ENCODE results near the gene PAX5. TPM values are rescaled to one million over a fixed set of nuclear protein-coding genes. Genes with fewer than 3 reads are reported as not detected.
A peak's percentile ranks its signal among the peaks of the same experiment; 100 is the strongest.

The PAX5 gene
- total RNA-seq, 1 donor from 2014 or later = 0.62 TPM

DNA sequence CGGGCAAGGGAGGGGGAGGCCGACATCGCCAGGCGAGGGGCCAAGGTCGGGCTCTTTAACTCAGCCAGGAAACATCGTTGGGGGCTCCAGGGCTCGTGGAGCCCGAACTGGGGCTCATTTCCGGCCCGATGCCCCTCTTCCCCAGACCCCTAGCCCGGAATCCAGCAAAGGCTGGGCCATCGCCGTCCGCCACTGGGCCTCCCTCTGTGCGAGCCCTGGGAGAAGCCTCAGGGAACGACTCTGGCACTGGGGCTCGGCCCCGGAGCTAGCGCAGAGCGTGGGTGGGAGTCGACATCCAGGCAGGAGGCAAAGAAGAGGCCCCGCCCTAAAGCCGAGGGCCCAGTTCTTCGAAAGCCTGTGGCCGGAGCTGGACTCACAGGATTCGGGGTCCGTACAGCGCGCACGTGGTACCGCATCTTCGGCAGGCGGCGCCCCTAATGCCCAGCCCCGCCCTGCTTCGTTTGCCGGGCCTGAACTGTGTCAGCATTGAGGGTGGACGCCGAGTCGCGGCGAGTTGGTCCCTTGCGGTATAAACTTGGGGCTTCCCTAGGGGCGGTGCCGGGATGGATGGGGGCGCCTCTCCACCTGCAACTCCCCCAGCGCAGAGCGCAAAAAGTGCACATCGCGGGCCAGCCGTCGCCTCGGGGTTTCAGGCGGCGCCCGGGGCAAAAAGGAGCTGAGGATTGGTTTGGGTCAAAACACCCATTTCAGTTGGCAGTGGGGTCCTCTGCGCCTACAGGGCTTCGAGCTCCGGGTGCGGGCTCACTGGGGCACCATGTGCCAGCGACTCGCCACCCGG is 3.6 kb upstream of the PAX5 start:
- no peak for DNase-seq

DNA sequence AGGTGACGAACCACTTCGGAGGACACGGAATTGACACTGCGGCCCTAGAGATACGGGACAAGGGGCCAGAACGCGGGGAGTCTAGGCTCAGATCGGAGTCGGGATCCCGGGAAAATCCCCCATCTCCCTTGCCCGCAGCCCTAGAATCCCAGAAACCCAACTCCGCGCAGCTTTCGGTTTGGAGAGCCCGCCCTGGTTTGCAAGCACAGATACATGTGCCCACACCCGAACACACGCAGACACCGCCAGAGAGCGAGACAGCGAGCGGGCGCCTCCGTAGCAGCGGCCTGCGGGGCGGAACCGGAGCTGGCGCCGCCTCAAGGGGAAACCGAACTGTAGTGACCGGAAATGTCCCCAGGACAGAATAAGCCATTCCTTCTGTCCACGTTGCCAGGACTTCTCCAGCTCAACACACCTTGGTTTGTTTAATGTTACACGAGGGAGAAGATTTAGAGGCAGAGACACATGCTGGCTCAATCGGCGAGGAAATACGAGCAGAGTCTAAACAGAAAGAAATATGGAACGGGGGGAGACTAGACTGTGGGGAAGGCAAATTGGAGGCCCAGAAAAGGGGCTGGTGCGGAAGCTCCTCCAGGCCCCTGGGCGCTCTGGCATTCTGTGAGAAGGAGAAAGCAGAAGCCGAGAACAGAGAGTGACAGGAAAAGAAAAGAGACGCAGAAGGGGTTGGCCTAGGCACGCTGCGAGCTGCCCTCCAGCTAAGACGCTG is 2.9 kb upstream of the PAX5 start:
- peak; percentile 54 for DNase-seq

DNA sequence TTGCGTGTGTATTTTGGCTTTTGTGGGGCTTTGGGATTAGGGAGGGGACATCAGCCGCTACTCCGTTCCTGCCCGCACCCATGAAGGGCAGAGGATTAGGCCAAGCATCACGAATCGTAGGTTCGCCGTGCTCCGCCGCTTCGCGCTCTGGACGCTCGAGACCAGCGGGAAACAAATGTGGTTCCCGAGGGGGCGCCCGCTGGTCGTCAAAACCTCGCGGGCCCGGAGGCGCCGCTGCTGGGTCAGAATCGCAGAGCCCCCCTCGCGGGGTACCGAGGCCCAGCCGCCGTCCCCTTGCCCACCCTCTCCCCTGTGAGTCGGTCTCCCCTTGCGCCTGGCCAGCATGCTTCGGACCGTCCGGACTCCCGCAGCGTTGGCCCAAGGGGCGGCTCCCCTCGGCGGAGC is 2.3 kb upstream of the PAX5 start:
- no peak for DNase-seq

DNA sequence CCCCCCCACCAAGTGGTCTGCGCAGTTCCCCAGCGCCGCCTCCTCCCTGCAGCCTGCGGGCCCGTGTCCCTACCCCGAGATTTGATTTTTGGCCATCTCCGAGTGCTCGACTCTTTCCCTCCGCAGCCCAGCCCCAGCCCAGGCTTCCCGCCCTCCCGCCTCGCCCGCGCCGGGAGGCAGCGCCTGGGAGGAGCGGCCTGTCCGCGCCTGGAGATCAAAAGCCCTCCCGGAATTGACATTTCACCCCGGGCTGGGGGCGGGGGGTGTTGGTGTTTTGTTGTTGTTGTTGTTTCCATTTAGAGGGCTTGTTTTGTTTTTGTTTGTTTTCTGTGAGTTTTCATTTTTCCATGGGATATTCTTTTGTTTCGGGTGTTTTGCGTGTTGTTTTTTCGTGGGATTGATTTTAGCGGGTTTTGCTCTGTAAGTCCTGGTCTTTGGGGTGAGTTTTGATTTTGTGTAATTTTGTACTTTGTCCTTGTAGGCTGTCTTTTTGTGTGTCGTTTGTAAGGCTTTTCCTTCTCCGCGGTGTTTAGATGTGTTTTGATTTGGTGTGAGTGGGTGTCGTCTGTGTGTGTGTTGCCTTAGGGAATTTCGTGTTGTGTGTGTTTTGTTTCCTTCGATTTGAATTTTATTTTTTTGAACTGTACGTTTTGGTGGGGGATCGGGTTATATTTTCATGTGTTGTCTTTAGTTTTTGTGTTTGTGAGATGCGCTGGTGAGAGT is 1.7 kb upstream of the PAX5 start:
- peak; percentile 49 for DNase-seq

DNA sequence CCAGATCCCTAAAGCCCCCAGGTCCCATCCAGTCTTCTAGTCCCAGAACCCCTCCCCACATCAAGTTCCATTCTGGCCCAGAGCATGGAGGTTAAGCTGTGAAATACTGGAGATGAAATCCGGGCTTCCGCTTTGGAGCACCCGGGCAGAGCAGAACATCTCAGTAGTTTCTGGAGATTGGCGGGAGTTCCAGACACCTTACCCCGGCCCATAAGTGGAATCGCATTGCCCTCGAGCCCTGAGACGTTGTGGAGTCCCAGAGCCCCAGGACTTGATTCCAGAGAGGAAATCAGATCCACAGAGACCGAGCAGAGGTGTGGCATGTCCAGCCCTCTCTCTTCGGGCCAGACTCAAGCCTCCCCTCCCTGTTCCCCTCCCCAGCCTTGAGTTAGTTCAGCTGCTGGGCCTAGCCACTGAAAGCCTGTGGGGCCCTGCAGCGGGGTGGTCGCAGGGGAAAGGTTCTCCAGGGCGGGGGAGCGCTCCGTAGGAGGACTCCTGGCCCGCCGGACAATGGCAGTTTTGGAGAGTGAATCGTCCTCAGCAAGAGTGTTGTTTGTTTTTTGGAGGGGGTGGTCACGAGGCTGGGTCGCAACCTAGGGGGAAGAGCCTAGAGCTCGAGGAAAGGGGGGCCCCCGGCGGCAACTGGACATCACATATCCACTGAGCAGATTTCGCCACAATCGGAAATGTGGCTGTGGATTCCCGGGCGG is 1.0 kb upstream of the PAX5 start:
- no peak for DNase-seq

DNA sequence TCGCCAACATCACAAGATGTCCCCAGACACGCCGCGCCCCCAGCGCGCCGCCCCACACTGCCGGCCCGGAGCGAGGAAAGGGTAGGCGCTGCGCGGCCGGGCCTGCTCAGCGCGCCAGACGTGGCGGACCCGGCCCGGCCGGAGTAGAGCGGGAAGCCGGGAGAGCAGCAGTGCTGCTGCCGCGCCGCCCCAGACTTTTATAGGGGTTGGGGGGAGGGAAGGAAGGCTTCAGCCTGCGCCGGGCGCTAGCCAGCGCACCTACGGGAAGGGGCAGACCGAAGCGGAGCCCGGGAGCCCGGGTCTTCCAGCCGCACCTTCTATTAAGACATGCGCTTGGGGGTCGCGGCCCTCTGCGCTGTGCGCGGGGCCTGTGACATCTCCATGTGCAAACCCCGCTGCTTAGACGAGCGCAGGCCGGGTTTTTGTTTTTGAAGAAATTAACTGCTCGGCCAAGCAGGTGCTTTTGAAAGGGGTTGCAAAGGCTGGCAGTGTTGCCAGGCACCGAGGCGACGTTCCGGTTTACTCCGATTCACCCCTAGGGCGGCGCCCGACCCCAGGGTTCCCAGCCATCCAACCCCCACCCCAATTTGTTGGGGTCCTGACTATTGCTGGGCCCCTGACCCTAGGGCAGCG is 353 bp upstream of the PAX5 start:
- peak; percentile 28 for DNase-seq

DNA sequence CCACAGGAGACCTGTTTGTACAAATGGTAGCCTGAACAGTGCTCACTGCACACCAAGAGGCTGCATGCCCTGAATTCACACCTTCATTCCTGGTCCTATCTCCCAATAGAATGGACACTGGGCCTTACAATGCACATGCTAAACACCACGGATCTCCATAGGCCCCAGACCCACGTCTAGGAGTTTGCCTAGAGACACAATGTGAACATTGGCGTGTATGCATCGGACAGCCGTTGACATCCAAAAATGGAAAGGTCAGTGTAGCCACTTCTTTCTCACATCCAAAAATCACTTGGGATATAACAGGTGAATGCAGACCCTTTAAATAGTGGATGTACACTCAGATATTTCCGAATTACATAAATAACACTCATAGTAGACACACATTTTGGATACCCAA is 927 bp downstream of the PAX5 start:
- no peak for DNase-seq

DNA sequence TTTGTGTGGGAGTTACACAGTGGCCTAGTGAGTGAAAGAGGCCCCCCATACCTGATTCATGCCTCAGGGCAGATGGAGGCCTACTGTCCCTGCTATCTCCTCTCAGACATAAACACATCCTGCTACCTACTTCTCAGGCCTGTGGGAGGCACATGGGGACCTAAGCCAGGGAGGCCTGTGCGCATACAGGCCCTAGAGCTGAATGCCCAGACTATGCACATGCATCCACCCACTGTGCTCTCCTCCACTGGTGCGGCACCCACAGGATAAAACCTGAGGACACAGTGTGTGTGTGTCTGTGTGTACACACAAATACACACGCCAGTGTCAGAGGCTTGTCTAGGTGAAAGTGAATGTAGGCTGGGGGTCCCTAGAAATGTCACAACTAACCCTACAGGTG is 1.4 kb downstream of the PAX5 start:
- no peak for DNase-seq

DNA sequence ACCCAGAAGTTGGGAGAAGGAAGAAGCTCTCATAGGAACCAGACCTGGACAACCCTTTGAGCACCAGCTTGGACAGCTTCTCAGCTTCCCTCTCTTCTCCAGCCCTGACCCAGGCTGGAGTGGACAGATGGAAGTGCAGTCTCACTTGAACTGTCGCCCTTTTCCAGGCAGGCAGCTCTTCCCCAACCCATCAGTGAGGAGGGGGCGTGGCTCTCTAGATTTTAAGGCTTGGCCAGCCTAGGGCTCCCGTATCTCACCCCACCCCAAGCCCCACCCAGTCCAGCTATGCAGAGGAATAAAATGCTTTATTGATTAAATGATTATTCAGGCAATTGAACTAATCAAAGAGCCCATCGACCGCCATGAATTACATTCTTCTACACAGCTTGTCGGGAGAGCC is 2.2 kb downstream of the PAX5 start:
- no peak for DNase-seq

DNA sequence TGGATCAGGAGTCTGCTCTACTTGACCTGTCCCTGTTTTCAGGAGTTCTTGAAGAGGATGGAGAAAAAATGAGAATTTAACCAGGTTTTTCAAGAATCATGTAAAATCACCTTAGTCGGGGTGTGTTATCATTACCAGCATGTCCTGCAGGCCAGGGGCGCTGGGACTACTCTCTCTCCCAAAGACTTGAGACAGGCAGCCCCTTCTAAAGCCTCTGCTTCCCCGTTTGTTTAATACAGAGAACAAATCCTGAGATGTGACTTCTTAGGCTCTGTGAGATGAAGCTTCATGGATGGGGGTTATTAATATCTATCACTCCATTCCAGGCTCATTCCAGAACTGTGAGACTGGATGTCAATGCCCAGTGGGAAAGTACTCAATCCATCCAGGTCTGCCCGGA is 3.0 kb downstream of the PAX5 start:
- DNase-seq = no peak

DNA sequence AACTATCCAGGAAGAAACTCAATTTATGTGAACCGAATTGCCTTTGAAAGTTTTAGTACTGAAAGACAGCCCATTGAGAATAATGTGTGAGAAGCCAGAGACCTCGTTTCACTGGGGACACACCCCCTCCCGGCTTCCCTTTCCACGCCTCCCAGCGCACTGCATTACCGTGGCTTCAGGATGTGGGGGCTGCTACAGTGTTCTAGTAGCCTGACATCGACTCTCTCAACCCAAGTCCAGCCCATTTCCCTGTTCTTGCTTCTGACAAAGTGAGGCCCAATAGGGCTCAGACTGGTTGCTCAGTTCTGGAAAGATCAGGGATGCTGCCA is 3.5 kb downstream of the PAX5 start:
- DNase-seq = no peak

DNA sequence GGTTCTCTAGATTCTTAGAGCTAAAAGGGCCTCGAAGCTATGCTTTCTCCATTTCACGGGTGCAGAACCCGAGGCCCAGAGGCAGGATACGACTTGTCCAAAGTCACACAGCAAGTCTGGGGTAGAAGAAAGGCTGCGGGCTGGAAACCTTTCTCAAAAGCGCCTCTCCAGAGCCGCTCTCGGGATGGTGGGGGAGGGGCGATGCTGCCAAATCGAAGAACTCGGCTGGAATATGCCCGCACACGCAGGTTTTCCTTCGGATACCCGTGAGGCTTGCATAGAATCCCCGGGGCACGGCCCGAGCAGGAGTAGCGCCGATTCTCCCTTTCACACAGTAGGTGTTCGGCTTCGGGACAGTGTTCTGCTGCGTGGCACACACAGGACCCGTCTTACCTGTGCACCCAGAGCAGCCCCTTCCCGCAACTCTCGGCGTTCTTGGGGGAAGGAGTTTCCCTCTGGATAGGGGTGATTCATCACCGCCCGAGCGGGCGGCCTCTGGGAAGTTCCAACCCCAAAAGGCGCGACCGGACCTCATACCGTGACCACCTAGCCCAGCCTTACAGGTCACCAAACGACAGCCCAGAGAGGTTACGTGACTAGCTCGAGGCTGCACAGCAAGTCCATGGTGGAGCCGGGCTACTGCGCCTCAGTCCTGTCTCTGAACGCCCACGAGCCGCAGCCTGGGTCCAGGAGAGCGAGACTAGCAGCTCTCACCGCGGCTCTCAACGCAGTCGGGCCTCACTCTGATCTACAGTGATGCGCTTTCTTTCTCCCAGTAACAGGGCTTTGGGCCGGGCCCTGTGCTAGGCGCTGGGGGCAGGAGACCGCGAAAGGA is 4.1 kb downstream of the PAX5 start:
- no peak for DNase-seq

DNA sequence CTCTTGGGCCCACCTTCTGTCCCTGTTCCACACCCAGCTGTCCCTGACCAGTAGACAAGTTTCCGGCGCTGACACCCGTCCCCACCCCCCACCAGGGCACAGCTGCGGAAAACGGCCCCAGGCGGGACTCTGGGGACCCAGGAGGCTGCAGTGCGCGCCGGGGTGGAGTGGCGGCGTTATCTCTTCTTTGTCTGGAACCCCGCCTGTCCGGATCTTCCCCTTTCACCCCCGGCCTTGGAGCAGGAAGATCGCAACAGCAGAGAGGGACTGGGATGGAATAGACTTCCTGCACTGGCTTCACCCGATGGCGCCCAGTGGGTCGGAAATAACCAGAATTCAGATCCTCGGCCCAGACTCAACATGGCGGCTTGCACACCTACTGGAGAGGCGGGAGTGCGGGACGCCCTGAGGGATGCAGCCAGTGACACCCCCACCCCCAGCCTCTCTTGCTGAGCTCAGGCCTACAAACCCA is 4.7 kb downstream of the PAX5 start:
- DNase-seq = no peak

DNA sequence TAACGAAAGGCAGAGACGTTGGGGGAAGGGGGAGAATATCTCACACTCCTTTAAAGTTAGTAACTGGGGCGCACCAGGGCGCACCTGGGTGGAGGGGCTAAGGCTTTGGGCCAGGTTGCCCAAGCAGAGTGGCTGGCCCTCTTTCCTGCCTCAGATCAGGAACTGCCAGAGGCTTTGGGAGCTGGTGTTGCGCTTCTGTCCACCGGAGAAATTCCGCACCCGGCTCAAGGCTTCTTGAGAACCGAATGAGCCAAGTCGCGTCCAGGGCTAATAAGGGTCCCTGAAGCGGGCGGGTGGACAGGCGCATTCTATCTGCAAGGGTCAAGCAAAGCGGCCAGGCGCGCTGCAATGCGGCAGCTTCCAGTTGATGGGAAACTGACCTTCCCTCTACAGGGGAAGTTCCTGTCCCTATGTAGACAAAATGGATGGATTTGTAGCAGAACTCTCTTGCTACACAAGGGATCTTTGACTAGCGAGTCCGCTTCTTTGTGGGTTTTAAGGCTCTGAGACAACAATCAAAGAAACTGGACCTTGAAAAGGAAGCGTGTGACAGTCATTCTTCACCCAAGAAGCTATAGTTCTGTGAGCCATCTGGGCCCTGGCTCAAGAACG is 5.5 kb downstream of the PAX5 start:
- DNase-seq = no peak

DNA sequence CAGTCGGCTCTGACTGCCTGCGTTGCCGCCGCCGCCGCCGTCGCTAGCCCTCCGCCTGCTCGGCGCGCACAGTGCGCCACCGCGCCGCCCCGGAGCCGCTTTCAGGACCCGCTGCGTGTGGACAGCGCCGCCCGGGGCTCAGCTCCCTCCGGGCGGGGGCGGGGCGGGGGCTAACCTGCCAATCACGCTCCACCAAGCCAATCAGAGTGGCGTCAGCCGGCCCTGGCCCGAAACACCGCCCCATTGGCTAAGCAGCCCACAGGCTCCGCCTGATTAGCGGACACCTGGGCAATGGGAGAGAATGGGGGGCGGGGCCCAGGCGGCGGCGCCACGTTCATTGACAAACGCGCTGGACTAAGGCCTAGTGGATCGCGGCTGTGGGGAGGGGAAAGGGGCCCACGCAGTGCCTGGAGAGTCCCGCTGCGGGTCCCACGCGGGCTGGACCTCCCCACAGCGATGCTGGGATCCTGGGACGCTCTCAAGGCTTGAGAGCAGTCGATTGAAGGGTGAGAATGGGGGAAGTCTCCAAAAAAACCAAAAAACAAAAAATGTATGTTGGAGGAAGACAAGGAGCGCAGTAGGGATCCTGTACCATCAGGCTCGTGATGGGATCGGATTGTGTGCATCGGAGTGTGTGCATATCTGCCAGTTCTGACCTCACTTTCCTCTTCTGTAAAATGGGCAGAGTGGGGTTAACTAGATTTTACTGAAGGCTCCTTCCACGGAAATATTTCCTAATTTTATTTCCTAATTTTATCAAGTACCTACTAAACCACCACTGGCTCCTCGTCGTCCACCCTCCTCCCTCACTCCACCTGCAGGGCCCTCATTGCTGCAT is 6.3 kb downstream of the PAX5 start:
- DNase-seq = peak; percentile 96

DNA sequence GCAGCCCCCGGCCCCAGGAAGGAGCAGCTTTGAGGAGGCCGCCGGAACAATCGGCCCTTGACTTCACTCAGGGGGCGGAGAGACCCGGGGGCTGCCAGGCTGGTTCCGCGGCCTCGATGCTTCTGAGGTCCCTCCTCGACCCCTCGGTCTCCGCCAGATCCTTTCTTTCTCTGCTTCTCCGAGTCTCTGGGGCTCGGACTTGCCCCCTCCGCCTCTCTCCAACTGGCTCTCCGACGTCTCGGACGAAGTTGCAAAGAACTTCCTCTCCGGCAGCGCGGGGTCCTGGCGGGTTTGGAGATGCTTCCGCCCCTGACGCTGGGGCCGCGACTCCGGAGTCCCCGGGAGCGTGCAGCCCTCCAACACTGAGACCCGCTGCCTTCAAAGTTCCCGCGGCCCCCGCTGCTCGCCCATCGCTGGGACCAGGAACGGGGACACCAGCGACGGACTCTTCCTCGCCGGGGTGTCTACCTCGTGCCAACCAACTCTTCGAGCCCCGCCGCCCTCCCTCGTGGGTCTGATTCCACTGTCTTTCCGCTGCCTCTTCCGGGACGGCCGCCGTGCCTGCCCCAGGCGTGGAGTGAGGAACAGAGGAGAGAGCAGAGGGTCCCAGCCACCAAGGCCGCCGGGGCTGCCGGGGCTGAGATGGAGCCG is 7.0 kb downstream of the PAX5 start:
- no peak for DNase-seq

DNA sequence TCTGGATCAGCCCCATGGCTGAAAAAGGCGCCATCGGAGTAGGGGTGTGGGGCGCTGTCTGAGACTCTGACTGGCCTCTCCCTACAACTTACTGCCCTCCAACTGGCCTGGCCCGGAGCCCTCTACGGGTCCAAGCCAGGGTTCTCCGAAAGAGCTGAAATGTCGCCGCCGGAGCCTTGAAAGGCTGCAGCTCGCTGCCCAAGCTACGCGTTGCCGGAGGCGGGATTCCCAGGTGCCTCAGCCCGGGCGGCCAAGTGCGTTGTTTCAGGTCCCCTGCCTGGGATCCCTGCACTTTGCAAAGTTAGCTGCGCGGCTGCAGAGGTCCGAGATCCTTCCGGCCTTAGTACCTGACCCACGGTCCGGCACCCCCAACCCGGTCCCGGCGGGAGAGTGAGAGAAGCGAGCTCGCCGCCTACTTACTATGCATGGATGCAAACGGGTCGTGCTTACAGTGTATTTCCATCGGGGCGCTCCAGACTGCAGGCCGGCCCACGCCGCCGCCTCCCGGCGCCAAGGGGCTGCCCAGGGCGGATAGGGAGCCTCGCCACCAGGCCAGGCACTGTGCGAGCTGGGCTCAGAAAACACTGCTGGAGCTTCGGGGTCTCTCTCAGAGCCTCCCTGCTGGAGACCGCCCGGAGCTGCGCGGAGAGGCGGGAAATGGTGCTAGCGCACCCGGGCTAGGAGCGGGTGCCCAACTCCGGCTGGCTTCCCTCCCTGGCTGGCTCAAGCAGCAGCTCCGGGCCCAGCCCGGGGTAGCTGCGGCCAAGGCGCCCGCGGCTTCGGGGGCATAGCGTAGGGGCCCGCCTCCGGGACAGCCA is 7.7 kb downstream of the PAX5 start:
- no peak for DNase-seq

DNA sequence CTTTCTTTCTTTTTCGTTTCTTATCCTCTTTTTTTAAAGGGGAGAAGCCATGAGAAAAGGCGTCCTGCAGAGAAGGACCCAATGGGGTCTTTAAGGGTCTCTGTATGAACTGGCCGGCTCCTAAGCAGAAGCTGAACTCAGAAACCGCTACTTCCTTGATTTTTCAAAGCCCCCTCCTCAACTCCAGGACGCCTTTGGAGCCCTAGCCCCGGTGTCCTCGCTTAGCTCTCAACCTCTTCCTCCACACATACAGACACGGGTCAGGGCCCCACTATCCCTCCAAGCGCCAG is 8.3 kb downstream of the PAX5 start:
- no peak for DNase-seq

All from tongue (tissue), 2 donors.